Activated T-helper 1 cell treated with anti-CD3 and anti-CD28 coated beads, Interleukin-12 subunit alpha, Interleukin-12 subunit beta, Interleukin-2, Interleukin-4 antibody, amounts not matched to agents 30 ng/mL and 10 ng/mL and 1 ng/mL, durations not matched to agents 14 hours and 24 hours and 36 hours (primary cell): ENCODE measurements around the gene ITGA5. TPM values are rescaled to one million over a fixed set of nuclear protein-coding genes. Genes with fewer than 3 reads are reported as not detected.

ENCODE experiments used
- DNase-seq: peaks from one replicate; pipeline ENCODE4 v3.0.0; 2021; ENCODE audit warnings: low spot score
- H3K27ac Mint-ChIP-seq: one replicate; pipeline ENCODE4 v1.8.0; 2021; ENCODE audit warnings: mild to moderate bottlenecking, mixed read lengths
- H3K27me3 Mint-ChIP-seq: one replicate; pipeline ENCODE4 v1.8.0; 2022; ENCODE audit warnings: mild to moderate bottlenecking, moderate library complexity, mixed read lengths; ENCODE audit not compliant: insufficient read depth
- H3K36me3 Mint-ChIP-seq: one replicate; pipeline ENCODE4 v1.8.0; 2021; ENCODE audit warnings: low read depth, mixed read lengths
- H3K4me1 Mint-ChIP-seq: one replicate; pipeline ENCODE4 v1.8.0; 2021; ENCODE audit warnings: low read depth, mixed read lengths
- H3K4me3 Mint-ChIP-seq: one replicate; pipeline ENCODE4 v1.8.0; 2021; ENCODE audit warnings: mild to moderate bottlenecking, moderate library complexity, mixed read lengths
- H3K9me3 Mint-ChIP-seq: one replicate; pipeline ENCODE4 v1.8.0; 2021; ENCODE audit warnings: mixed read lengths
- intact Hi-C: fragments of 100-400 bp; cut with micrococcal nuclease; formaldehyde crosslinking; loops from one replicate; pipeline ENCODE4 v1.15.1; 2024
- total RNA-seq: library from RNA; stranded (reverse); gene quantifications from 2 replicates; pipeline ENCODE4 v1.2.3, GENCODE V29; 2022

ITGA5 gene
- total RNA-seq, 1 donor from 2014 or later = 31.2 TPM

- H3K4me1 Mint-ChIP-seq = peaks cover 21% of the 10 kb centered on the region
- intact Hi-C loops = loop anchor here (5.0 kb wide), 1 partner anchor 369 kb away; the partner anchor contains the start of gene HOXC8
- H3K36me3 Mint-ChIP-seq = no peaks in the 10 kb centered on the region
- H3K27ac Mint-ChIP-seq = no peak overlapping the region
- H3K9me3 Mint-ChIP-seq = no peaks in the 10 kb centered on the region
- H3K4me3 Mint-ChIP-seq = no peak overlapping the region
- no peak for DNase-seq
- H3K27me3 Mint-ChIP-seq = peaks cover 6% of the 10 kb centered on the region
Observed at GRCh38 chr12:54376596-54376995, 42.5 kb downstream of the ITGA5 start.

GRCh38 chr12:54375259-54375579, 43.8 kb downstream of the ITGA5 start:
- intact Hi-C loops = loop anchor here (5.0 kb wide), 1 partner anchor 368 kb away; the partner anchor contains the start of gene HOXC8
- H3K9me3 Mint-ChIP-seq = no peaks in the 10 kb centered on the region
- DNase-seq = no peak
- H3K4me1 Mint-ChIP-seq = peaks cover 21% of the 10 kb centered on the region
- H3K4me3 Mint-ChIP-seq = no peak overlapping the region
- peaks cover 3% of the 10 kb centered on the region for H3K27me3 Mint-ChIP-seq
- H3K27ac Mint-ChIP-seq = no peak overlapping the region
- H3K36me3 Mint-ChIP-seq = no peaks in the 10 kb centered on the region

- H3K4me3 Mint-ChIP-seq = no peak overlapping the region
- peaks cover 3% of the 10 kb centered on the region for H3K27me3 Mint-ChIP-seq
- no peaks in the 10 kb centered on the region for H3K9me3 Mint-ChIP-seq
- peaks cover 18% of the 10 kb centered on the region for H3K4me1 Mint-ChIP-seq
- intact Hi-C loops = loop anchor here (5.0 kb wide), 1 partner anchor 367 kb away; the partner anchor contains the start of gene HOXC8
- H3K36me3 Mint-ChIP-seq = no peaks in the 10 kb centered on the region
- no peak overlapping the region for H3K27ac Mint-ChIP-seq
- no peak for DNase-seq
Observed at GRCh38 chr12:54374562-54375258, 44.4 kb downstream of the ITGA5 start.

GRCh38 chr12:54373649-54374561, 45.2 kb downstream of the ITGA5 start:
- Mint-ChIP-seq H3K9me3 (no peaks in the 10 kb centered on the region), H3K4me1 (peaks cover 19% of the 10 kb centered on the region), H3K27ac (no peak overlapping the region), H3K27me3 (peaks cover 3% of the 10 kb centered on the region), H3K36me3 (no peaks in the 10 kb centered on the region), H3K4me3 (no peak overlapping the region)
- intact Hi-C loops = no loop called here
- DNase-seq = no peak

GRCh38 chr12:54372113-54372806, 46.8 kb downstream of the ITGA5 start:
- no peaks in the 10 kb centered on the region for H3K36me3 Mint-ChIP-seq
- intact Hi-C loops = no loop called here
- no peaks in the 10 kb centered on the region for H3K9me3 Mint-ChIP-seq
- no peak overlapping the region for H3K4me3 Mint-ChIP-seq
- DNase-seq = no peak
- no peak overlapping the region for H3K27ac Mint-ChIP-seq
- H3K27me3 Mint-ChIP-seq = peaks cover 8% of the 10 kb centered on the region
- peaks cover 34% of the 10 kb centered on the region for H3K4me1 Mint-ChIP-seq

GRCh38 chr12:54371328-54372112, 47.5 kb downstream of the ITGA5 start:
- intact Hi-C loops = no loop called here
- Mint-ChIP-seq H3K4me1 (peaks cover 34% of the 10 kb centered on the region), H3K4me3 (no peak overlapping the region), H3K27me3 (peaks cover 12% of the 10 kb centered on the region), H3K36me3 (no peaks in the 10 kb centered on the region), H3K9me3 (no peaks in the 10 kb centered on the region), H3K27ac (no peak overlapping the region)
- no peak for DNase-seq

- H3K4me1 Mint-ChIP-seq = peaks cover 34% of the 10 kb centered on the region
- peak overlapping the region; percentile 11 for H3K4me3 Mint-ChIP-seq
- DNase-seq = no peak
- H3K9me3 Mint-ChIP-seq = no peaks in the 10 kb centered on the region
- intact Hi-C loops = no loop called here
- H3K36me3 Mint-ChIP-seq = no peaks in the 10 kb centered on the region
- H3K27me3 Mint-ChIP-seq = peaks cover 12% of the 10 kb centered on the region
- H3K27ac Mint-ChIP-seq = no peak overlapping the region
Observed at GRCh38 chr12:54370171-54370730, 48.8 kb downstream of the ITGA5 start.

- Mint-ChIP-seq H3K4me3 (peak overlapping the region; percentile 65), H3K4me1 (peaks cover 39% of the 10 kb centered on the region), H3K27ac (no peak overlapping the region), H3K27me3 (peaks cover 12% of the 10 kb centered on the region), H3K36me3 (no peaks in the 10 kb centered on the region), H3K9me3 (no peaks in the 10 kb centered on the region)
- no peak for DNase-seq
- intact Hi-C loops = no loop called here
Observed at GRCh38 chr12:54369597-54370131, 49.4 kb downstream of the ITGA5 start.

- Mint-ChIP-seq H3K27ac (peak overlapping the region; percentile 61), H3K27me3 (peaks cover 12% of the 10 kb centered on the region), H3K4me1 (peaks cover 43% of the 10 kb centered on the region), H3K9me3 (no peaks in the 10 kb centered on the region), H3K4me3 (peak overlapping the region; percentile 65), H3K36me3 (no peaks in the 10 kb centered on the region)
- DNase-seq = peak; percentile 76
- intact Hi-C loops = loop anchor here (1.0 kb wide), 8 partner anchors 10 to 155 kb away; partner anchors contain the start of gene COPZ1
Observed at GRCh38 chr12:54368709-54369596, 50.1 kb downstream of the ITGA5 start.

- Mint-ChIP-seq H3K4me3 (peak overlapping the region; percentile 65), H3K9me3 (no peaks in the 10 kb centered on the region), H3K36me3 (no peaks in the 10 kb centered on the region), H3K27ac (no peak overlapping the region), H3K4me1 (peaks cover 43% of the 10 kb centered on the region), H3K27me3 (peaks cover 12% of the 10 kb centered on the region)
- no peak for DNase-seq
- intact Hi-C loops = loop anchor here (1.0 kb wide), 8 partner anchors 9 to 154 kb away; partner anchors contain the start of gene COPZ1
Observed at GRCh38 chr12:54368025-54368708, 50.9 kb downstream of the ITGA5 start.
